Panc1 (cell line): ENCODE measurements around the gene PDGFD.

ENCODE experiments used
- CTCF ChIP-seq: fragments of 450-650 bp; IDR thresholded peaks from 2 replicates; pipeline ENCODE4 v1.5.1; 2017; ENCODE audit warnings: mild to moderate bottlenecking
- POLR2AphosphoS5 ChIP-seq: IDR thresholded peaks from 2 replicates; pipeline ENCODE4 v1.6.1; 2012; ENCODE audit warnings: mild to moderate bottlenecking, low read depth, low read length, moderate library complexity

GRCh38 chr11:103988595-103988969, 175.4 kb downstream of the PDGFD start:
- TF ChIP-seq CTCF (no peak), POLR2AphosphoS5 (no peak)
